ENCODE results near the gene NAA50.
A peak's percentile ranks its signal among the peaks of the same experiment; 100 is the strongest.

Gene NAA50

GRCh38 chr3:113741086-113741485 is 5.0 kb downstream of the NAA50 start:
- no peak for DNase-seq

- no peak for DNase-seq
These were observed 9.4 kb downstream of the NAA50 start for GRCh38 chr3:113736548-113737089.

GRCh38 chr3:113731694-113732093 is 14.4 kb downstream of the NAA50 start:
- DNase-seq: no peak

- DNase-seq: no peak
These were observed 15.5 kb downstream of the NAA50 start for GRCh38 chr3:113730550-113730949.

GRCh38 chr3:113728661-113729060 is 17.4 kb downstream of the NAA50 start:
- no peak for DNase-seq

GRCh38 chr3:113721636-113722035 is 24.4 kb downstream of the NAA50 start:
- no peak for DNase-seq

- no peak for DNase-seq
These were observed 26.3 kb downstream of the NAA50 start for GRCh38 chr3:113719758-113720157.

GRCh38 chr3:113719294-113719693 is 26.8 kb downstream of the NAA50 start:
- no peak for DNase-seq

GRCh38 chr3:113717818-113718217 is 28.2 kb downstream of the NAA50 start:
- DNase-seq: no peak

- no peak for DNase-seq
These were observed 28.7 kb downstream of the NAA50 start for GRCh38 chr3:113717308-113717707.

- DNase-seq: no peak
These were observed 31.3 kb downstream of the NAA50 start for GRCh38 chr3:113714702-113715101.

- DNase-seq: no peak
These were observed 33.9 kb downstream of the NAA50 start for GRCh38 chr3:113712129-113712528.

GRCh38 chr3:113707835-113708234 is 38.2 kb downstream of the NAA50 start:
- no peak for DNase-seq

GRCh38 chr3:113698956-113699355 is 47.1 kb downstream of the NAA50 start:
- no peak for DNase-seq

GRCh38 chr3:113698213-113698742 is 47.8 kb downstream of the NAA50 start:
- DNase-seq: no peak

- no peak for DNase-seq
These were observed 48.5 kb downstream of the NAA50 start for GRCh38 chr3:113697500-113698090.

GRCh38 chr3:113696658-113697499 is 49.2 kb downstream of the NAA50 start:
- peak; percentile 98 to 99 for DNase-seq

- DNase-seq: peak; percentile 74 to 75
These were observed 50.0 kb downstream of the NAA50 start, which contains the start of gene USF3 for GRCh38 chr3:113695786-113696645. TSS of gene USF3 (minus strand) at chr3:113696642. CDS start at chr3:113674878, 21,764 bp downstream.

- DNase-seq: no peak
These were observed 50.6 kb downstream of the NAA50 start for GRCh38 chr3:113695431-113695785.

GRCh38 chr3:113690482-113690881 is 55.6 kb downstream of the NAA50 start:
- DNase-seq: no peak

GRCh38 chr3:113685956-113686721 is 59.9 kb downstream of the NAA50 start:
- DNase-seq: no peak

GRCh38 chr3:113685124-113685523 is 60.9 kb downstream of the NAA50 start:
- no peak for DNase-seq

Data from activated CD4-positive, alpha-beta T cell treated with anti-CD3 and anti-CD28 coated beads, Interleukin-2, amount 50 U/mL, for 4 hours (primary cell).